LoVo (cell line): ENCODE measurements around the gene SPINK9.
"Not testable (repeated sequence)": the region's sequence is repeated elsewhere in the genome, so short reads cannot be mapped to it uniquely, and the experiment has no call there.

Experiments
- DNase-seq: peaks from one replicate; pipeline ENCODE4 v3.0.0-alpha.2; 2016; ENCODE audit warnings: low spot score

Gene SPINK9

GRCh38 chr5:148335259-148335658, at the start of gene SPINK9:
TSS of gene SPINK9 (plus strand) at chr5:148335559. CDS start at chr5:148335614, 55 bp downstream.
- DNase-seq: no peak

- DNase-seq: peak; percentile 52
These were observed 44.8 kb upstream of the SPINK9 start for GRCh38 chr5:148290271-148291195.

GRCh38 chr5:148297731-148298130, 37.6 kb upstream of the SPINK9 start:
- DNase-seq: no peak

GRCh38 chr5:148306446-148306845, 28.9 kb upstream of the SPINK9 start:
- DNase-seq: no peak

GRCh38 chr5:148309019-148309418, 26.3 kb upstream of the SPINK9 start:
- DNase-seq: no peak

GRCh38 chr5:148309746-148310145, 25.6 kb upstream of the SPINK9 start:
- DNase-seq: no peak

GRCh38 chr5:148311484-148311883, 23.9 kb upstream of the SPINK9 start:
- no peak for DNase-seq

GRCh38 chr5:148312153-148312552, 23.2 kb upstream of the SPINK9 start, which contains the start of gene SPINK7:
TSS of gene SPINK7 (plus strand) at chr5:148312423. CDS start at chr5:148312484, 61 bp downstream.
- DNase-seq: peak; percentile 29

GRCh38 chr5:148314187-148314586, 21.2 kb upstream of the SPINK9 start:
- DNase-seq: peak; percentile 45

GRCh38 chr5:148314731-148315130, 20.6 kb upstream of the SPINK9 start:
- no peak for DNase-seq

GRCh38 chr5:148320011-148320963, 15.1 kb upstream of the SPINK9 start:
- not testable (repeated sequence) for DNase-seq

GRCh38 chr5:148333262-148333849, 2.0 kb upstream of the SPINK9 start:
- DNase-seq: no peak

GRCh38 chr5:148336704-148337435, 1.5 kb downstream of the SPINK9 start:
- DNase-seq: peak; percentile 45

GRCh38 chr5:148342371-148343045, 7.1 kb downstream of the SPINK9 start:
- DNase-seq: peak; percentile 81

- peak; percentile 95 for DNase-seq
These were observed 7.7 kb downstream of the SPINK9 start for GRCh38 chr5:148343046-148343407.

GRCh38 chr5:148343603-148344487, 8.5 kb downstream of the SPINK9 start:
- DNase-seq: peak; percentile 64

GRCh38 chr5:148347706-148348105, 12.3 kb downstream of the SPINK9 start:
- no peak for DNase-seq

- no peak for DNase-seq
These were observed 17.3 kb downstream of the SPINK9 start for GRCh38 chr5:148352696-148353095.

GRCh38 chr5:148353634-148354033, 18.3 kb downstream of the SPINK9 start:
- no peak for DNase-seq

- DNase-seq: no peak
These were observed 29.0 kb downstream of the SPINK9 start for GRCh38 chr5:148364343-148364742.
